ENCODE measurements around the gene ERC1.
"Not testable (repeated sequence)": the region's sequence is repeated elsewhere in the genome, so short reads cannot be mapped to it uniquely, and the experiment has no call there.

Gene ERC1

GRCh38 chr12:1019283-1019682, 28.3 kb downstream of the ERC1 start:
- no peak overlapping the region for H3K4me3 ChIP-seq
- H3K27ac ChIP-seq = no peak overlapping the region

- Histone ChIP-seq H3K27ac (no peak overlapping the region), H3K4me3 (no peak overlapping the region)
Measured at GRCh38 chr12:1020389-1020788, 29.4 kb downstream of the ERC1 start.

GRCh38 chr12:1022032-1022970, 31.3 kb downstream of the ERC1 start:
- Histone ChIP-seq H3K4me3 (no peak overlapping the region), H3K27ac (no peak overlapping the region)

- Histone ChIP-seq H3K27ac (no peak overlapping the region), H3K4me3 (no peak overlapping the region)
Measured at GRCh38 chr12:1030779-1031178, 39.8 kb downstream of the ERC1 start.

- Histone ChIP-seq H3K27ac (no peak overlapping the region), H3K4me3 (no peak overlapping the region)
Measured at GRCh38 chr12:1034243-1034642, 43.2 kb downstream of the ERC1 start.

- no peak overlapping the region for H3K27ac ChIP-seq
- H3K4me3 ChIP-seq = no peak overlapping the region
Measured at GRCh38 chr12:1034751-1035457, 43.9 kb downstream of the ERC1 start.

GRCh38 chr12:1041478-1041877, 50.5 kb downstream of the ERC1 start:
- H3K4me3 ChIP-seq = no peak overlapping the region
- H3K27ac ChIP-seq = no peak overlapping the region

- H3K27ac ChIP-seq = no peak overlapping the region
- no peak overlapping the region for H3K4me3 ChIP-seq
Measured at GRCh38 chr12:1044199-1044598, 53.2 kb downstream of the ERC1 start.

GRCh38 chr12:1044696-1045095, 53.7 kb downstream of the ERC1 start:
- H3K4me3 ChIP-seq = no peak overlapping the region

GRCh38 chr12:1046727-1047126, 55.7 kb downstream of the ERC1 start:
- Histone ChIP-seq H3K27ac (no peak overlapping the region), H3K4me3 (no peak overlapping the region)

More at GRCh38 chr12:1044696-1045095, 53.7 kb downstream of the ERC1 start:
- H3K27ac ChIP-seq = no peak overlapping the region

- Histone ChIP-seq H3K4me3 (no peak overlapping the region), H3K27ac (peak overlapping the region in 2 of 21 experiments; percentile 2 to 49)
Measured at GRCh38 chr12:1047898-1048660, 57.1 kb downstream of the ERC1 start.

GRCh38 chr12:1050059-1050707, 59.2 kb downstream of the ERC1 start:
- H3K4me3 ChIP-seq = no peak overlapping the region
- no peak overlapping the region for H3K27ac ChIP-seq

GRCh38 chr12:1051672-1052071, 60.6 kb downstream of the ERC1 start:
- H3K27ac ChIP-seq = peak overlapping the region in 1 of 21 experiments; percentile 14
- H3K4me3 ChIP-seq = not testable (repeated sequence)

- no peak overlapping the region for H3K4me3 ChIP-seq
- H3K27ac ChIP-seq = no peak overlapping the region
Measured at GRCh38 chr12:1053690-1054089, 62.7 kb downstream of the ERC1 start.

GRCh38 chr12:1054117-1054870, 63.3 kb downstream of the ERC1 start:
- H3K4me3 ChIP-seq = no peak overlapping the region

GRCh38 chr12:1056390-1056789, 65.4 kb downstream of the ERC1 start:
- Histone ChIP-seq H3K4me3 (no peak overlapping the region), H3K27ac (no peak overlapping the region)

More at GRCh38 chr12:1054117-1054870, 63.3 kb downstream of the ERC1 start:
- peak overlapping the region in 2 of 21 experiments; percentile 21 to 62 for H3K27ac ChIP-seq

GRCh38 chr12:1058423-1058822, 67.4 kb downstream of the ERC1 start:
- no peak overlapping the region for H3K4me3 ChIP-seq
- no peak overlapping the region for H3K27ac ChIP-seq

- no peak overlapping the region for H3K4me3 ChIP-seq
- no peak overlapping the region for H3K27ac ChIP-seq
Measured at GRCh38 chr12:1059162-1059561, 68.1 kb downstream of the ERC1 start.

GRCh38 chr12:1063852-1064251, 72.8 kb downstream of the ERC1 start:
- Histone ChIP-seq H3K27ac (no peak overlapping the region), H3K4me3 (no peak overlapping the region)
